ENCODE data around the gene CEP41.
"Not testable (repeated sequence)": the region's sequence is repeated elsewhere in the genome, so short reads cannot be mapped to it uniquely, and the experiment has no call there.

CEP41 gene

DNA sequence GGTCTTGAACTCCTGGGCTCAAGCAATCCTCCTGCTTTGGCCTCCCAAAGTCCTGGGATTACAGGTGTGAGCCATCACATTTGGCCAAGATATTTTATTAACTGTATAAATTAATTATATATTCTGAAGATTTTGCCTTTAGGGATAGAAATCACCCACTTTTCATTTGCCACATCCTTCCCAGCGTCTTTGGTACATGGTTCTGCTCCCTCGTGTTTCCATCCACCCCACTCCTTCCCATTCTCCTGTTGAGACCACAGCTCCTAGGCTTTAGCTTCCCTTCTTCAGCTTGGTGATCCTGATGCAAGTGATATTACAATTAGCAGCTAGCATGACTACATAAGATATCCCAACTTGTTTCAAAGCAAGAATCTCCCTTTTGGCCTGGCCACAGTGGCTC lies 52.1 kb downstream of the CEP41 start:
- FAIRE-seq (no peak), DNase-seq (ENCODE audit: low spot score) (no peak)

- DNase-seq (ENCODE audit: low spot score) (no peak), FAIRE-seq (no peak)
Measured at GRCh38 chr7:130387628-130388403, 53.0 kb downstream of the CEP41 start.

DNA sequence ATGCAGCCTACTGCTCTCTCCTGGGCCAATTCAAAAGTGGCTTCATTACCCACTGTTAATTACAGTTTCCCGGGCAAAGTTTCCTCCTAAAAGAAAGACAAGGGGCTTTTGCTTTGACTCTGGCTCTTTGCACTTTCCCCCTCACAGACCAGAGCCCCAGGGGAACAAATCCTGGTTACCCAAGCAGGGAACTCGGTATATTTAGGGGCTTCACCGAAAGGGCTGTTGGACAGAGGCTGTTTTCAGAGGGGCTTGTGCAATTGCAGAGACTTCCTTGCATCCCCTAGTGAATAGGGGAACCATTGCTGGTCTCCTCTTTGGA lies 53.5 kb downstream of the CEP41 start:
- DNase-seq (ENCODE audit: low spot score), result no peak
- no peak for FAIRE-seq

DNA sequence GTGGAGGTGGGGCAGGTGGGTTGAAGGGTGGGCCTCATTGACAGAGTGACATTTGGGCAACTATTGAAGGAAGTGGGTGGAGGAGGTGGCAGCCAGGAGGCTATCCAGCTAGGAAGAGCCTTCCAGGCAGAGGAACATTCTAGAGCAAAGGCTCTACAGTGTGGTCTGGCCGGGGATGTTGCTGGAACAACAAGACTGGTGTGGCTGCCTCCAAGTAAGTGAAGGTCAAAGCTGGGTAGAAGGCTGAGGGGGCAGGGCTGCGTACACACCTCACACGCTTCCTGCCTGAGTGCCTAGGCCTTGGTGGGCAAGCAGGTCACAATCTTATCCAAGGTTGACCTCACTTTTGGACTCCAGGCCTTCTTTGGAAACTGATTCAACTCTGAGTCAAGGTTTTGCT lies 53.9 kb downstream of the CEP41 start:
- FAIRE-seq (no peak), DNase-seq (ENCODE audit: low spot score) (no peak)

DNA sequence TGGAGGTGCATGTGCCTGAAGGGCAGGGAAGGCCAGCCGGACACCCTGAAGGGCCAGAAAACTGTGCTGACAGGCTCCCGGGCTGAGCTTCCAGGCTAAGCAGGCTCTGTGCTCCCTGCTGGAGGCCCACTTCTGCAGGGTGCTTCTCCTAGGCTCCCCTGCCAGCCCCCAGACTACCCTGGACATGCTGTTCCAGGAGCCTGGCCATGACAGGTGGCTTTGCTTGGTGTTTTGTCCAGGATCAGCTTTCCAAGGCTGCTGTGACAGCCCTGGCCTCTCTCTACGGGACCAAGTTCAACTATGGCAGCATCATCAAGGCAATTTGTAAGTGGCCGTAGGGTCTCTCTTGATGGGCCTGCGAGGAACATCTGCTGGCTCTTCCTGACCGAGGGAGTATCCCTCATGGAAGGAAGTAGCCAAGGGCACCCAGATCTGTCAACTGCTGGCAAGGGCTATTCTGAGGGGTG lies 55.2 kb downstream of the CEP41 start:
- DNase-seq (ENCODE audit: low spot score) (no peak), FAIRE-seq (no peak)

DNA sequence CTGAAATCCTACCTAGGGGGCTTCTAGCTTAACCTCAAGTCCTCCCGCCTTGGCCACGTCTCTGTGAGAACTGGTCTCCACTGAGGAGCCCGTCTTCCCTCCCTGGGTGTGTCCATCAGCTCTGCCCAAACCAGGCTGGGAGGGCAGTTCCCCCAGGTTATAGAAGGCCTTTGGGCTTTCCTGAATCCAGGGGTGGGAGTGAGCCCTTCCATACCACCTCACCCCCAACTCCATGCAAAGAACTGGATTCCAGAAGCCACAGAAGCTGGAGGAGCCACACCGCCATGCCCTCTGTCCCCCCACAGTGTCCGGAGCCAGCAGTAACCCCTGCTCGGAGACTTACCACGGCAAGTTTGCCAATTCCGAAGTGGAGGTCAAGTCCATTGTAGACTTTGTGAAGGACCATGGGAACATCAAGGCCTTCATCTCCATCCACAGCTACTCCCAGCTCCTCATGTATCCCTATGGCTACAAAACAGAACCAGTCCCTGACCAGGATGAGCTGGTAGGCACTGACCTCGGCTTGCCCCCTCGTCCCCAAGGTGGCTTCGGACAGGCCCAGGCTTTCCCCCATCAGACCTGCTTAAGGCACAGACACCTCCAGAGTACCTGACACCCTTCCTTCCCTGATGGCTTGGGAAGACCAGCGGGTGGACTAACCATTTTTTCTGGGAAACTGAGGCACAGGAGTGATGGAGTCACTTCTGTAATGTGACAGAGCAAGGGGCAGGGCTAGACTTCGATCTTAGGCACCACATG lies 55.8 kb downstream of the CEP41 start:
- FAIRE-seq, result no peak

GRCh38 chr7:130384371-130384801 lies 56.4 kb downstream of the CEP41 start:
- no peak for FAIRE-seq
- DNase-seq (ENCODE audit: low spot score), result no peak

More for the DNA sequence above, 55.8 kb downstream of the CEP41 start:
- DNase-seq (ENCODE audit: low spot score), result no peak

DNA sequence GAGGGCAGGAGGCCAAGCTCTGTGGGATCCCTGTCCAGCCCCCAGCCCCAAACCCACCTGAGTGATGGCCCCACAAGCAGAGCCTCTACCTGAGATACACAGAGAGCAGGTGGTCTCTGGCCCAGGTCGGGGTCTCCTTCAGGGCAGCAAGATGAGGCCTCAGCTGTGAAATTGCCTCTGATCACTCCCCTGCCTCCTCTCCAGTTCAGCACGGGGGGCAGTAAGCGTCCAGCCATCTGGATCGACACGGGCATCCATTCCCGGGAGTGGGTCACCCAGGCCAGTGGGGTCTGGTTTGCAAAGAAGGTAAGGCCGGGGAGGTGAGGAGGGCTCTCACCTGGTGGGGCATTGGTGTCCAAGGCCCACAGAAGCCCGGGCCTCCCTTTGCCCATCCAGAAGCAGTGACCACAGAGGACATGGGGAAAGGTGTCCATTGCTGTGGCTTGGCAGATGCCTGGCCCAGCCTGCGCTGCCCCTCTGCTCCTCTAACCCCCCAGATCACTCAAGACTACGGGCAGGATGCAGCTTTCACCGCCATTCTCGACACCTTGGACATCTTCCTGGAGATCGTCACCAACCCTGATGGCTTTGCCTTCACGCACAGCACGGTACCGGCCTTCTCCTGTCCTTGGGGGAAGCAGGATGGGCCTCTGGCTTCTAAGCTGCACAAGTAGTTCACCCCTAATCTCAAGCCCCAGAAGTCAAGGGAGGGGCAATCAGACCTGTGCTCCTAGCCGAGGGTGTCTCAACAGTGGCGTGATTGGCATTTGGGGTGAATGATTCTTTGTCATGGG lies 57.4 kb downstream of the CEP41 start:
- DNase-seq (ENCODE audit: low spot score) (no peak), FAIRE-seq (no peak)

- no peak for FAIRE-seq
- no peak for DNase-seq (ENCODE audit: low spot score)
Measured at GRCh38 chr7:130381468-130382312, 59.1 kb downstream of the CEP41 start.

DNA sequence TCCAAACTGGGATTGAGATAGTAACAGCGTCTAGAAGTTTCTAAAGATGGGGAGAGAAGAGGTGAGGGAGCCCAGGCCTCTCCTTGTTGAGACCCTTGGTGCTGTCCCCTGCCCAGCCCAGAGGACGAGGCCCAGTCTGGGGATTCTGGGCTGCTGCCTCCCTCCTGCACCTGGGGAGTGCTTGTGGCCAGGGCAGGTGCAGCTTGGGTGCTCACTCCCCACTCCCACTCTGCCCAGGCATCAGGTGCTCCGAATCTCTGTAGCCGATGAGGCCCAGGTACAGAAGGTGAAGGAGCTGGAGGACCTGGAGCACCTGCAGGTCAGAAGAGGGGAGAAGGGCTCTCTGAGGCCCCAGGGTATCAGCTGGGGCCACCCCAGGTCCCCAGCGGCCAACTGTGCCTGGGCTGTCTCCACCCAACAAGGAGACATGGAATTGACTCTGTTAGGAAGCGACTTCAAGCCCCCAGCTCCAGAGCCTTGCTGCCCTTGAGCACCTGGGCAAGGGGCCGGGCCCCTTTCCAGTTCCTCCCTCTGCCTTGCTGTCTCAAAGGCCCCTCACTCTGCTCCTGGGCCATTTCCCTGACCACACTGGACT lies 59.9 kb downstream of the CEP41 start:
- FAIRE-seq, result no peak
- no peak for DNase-seq (ENCODE audit: low spot score)

DNA sequence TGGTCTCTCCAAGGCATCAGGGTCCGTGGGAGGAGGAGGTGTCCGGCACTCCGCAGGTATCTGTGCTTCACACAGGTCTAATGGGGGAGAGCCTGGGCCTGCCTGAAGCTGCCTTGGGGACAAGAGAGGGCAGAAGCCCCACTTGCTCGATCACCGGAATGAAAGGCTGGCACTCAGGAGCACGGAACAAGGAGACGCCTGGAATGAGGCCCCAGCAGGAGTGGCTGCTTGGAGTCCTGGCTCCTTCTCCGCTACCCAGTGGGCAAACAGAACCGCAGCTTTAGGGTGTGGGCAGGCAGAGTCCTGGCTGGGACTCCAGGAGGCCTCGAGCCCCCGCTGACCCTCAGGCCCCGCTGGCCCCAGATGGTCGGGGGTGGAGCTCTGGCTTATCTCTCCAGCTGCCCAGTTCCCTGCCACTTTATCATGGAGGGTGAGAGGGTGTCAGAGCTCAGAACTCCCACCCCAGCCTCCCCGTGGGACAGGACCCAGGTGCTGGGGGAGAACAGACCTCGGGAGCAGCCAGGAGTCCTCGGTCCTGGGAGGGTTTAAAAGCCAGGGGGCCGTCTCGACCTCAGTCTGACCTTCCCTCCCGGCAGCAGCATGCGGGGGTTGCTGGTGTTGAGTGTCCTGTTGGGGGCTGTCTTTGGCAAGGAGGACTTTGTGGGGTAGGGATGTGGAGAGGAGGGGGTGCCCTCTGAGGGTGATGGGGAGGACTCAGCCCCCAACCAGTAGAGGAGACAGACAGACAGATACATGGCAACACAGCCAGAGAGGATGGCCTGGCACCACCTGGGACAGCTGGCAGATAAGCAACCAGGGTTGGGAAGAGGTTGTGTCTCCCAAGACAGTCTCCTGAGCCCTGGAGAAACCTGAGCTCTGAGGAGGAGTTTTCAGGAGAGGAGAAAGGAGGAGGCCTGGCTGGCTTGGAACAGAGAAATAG lies 60.6 kb downstream of the CEP41 start, which contains the start of gene CPA1:
TSS of gene CPA1 (plus strand) at position 574 of the 940 bp plus-strand sequence. CDS start at position 601, 27 bp downstream.
- no peak for FAIRE-seq

DNA sequence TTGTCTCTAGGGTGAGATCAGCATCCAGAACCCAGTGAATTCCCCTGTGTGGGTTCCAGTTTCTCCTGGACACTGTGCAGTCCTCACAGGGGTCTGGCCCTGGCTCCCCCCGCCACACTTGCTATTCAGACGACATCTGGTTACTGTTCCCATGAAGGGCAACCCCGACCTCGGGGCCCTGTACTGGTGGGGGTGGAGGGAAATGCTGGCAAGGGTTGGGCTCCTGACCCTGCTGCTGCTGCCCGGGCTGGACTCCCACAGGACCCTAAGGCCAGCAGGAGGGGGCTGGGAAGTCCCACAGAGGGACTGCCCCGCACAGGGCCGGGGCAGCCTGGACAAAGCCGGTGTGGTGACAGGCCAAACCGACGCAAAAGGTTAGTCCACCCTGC lies 61.3 kb downstream of the CEP41 start:
- no peak for FAIRE-seq

More for the DNA sequence above, 60.6 kb downstream of the CEP41 start, which contains the start of gene CPA1:
- no peak for DNase-seq (ENCODE audit: low spot score)

GRCh38 chr7:130379019-130379418 lies 61.8 kb downstream of the CEP41 start:
- FAIRE-seq (no peak), DNase-seq (ENCODE audit: low spot score) (no peak)

More for the DNA sequence above, 61.3 kb downstream of the CEP41 start:
- no peak for DNase-seq (ENCODE audit: low spot score)

GRCh38 chr7:130377178-130377577 lies 63.6 kb downstream of the CEP41 start:
- DNase-seq (ENCODE audit: low spot score), result no peak
- no peak for FAIRE-seq

DNA sequence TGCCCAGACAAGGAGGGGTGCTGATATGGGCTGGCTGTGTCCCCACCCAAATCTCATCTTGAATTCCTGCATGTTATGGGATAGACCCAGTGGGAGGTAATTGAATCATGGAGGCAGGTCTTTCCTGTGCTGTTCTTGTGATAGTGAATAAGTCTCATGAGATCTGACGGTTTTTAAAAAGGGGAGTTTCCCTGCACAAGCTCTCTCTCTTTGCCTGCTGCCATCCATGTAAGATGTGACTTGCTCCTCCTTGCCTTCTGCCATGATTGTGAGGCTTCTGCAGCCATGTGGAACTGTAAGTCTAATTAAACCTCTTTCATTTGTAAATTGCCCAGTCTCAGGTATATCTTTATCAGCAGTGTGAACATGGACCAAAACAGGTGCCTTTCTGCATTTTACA lies 64.4 kb downstream of the CEP41 start:
- FAIRE-seq; DNase-seq (ENCODE audit: low spot score): not testable (repeated sequence)

GRCh38 chr7:130374507-130374906 lies 66.3 kb downstream of the CEP41 start:
- DNase-seq (ENCODE audit: low spot score) (no peak), FAIRE-seq (no peak)

- DNase-seq (ENCODE audit: low spot score), result no peak
- no peak for FAIRE-seq
Measured at GRCh38 chr7:130372402-130373165, 68.2 kb downstream of the CEP41 start.

GRCh38 chr7:130371046-130371445 lies 69.8 kb downstream of the CEP41 start:
- no peak for DNase-seq (ENCODE audit: low spot score)
- no peak for FAIRE-seq

All from RCC 7860 (cell line).